A673 (cell line): Measurements from ENCODE around the gene CHADL. TPM values are rescaled to one million over a fixed set of nuclear protein-coding genes. Genes with fewer than 3 reads are reported as not detected.

Experiments used
- BruUV-seq: library from RNA; stranded (reverse); fragments of 400-500 nt; replicated peaks from 2 replicates; lab custom pipeline; 2021; lab: Mats Ljungman, UMichigan
- CTCF ChIA-PET: fragments of 300-600 bp; sonication (Branson Sonifier 250); formaldehyde crosslinking; loops from one replicate; lab custom pipeline; 2022; ENCODE audit warnings: antibody characterized with exemption; lab: Charles Lee
- POLR2A ChIA-PET: fragments of 300-600 bp; sonication (Branson Sonifier 250); formaldehyde crosslinking; loops from one replicate; lab custom pipeline; 2022; ENCODE audit warnings: antibody characterized with exemption; ENCODE audit not compliant: low non-redundant PET; lab: Charles Lee
- DNase-seq: peaks from one replicate; pipeline ENCODE4 v3.0.0-alpha.2; 2015; ENCODE audit warnings: low spot score
- H3K27ac ChIP-seq: fragments of 200-600 bp; sonication (generic); 2 replicates; pipeline ENCODE4 v1.5.1; 2016; ENCODE audit warnings: mixed run types, low read depth, mild to moderate bottlenecking, mixed read lengths, antibody characterized with exemption, low read length; ENCODE audit not compliant: poor library complexity, severe bottlenecking
- H3K27me3 ChIP-seq: fragments of 200-600 bp; sonication (generic); replicated peaks from 2 replicates; pipeline ENCODE4 v1.6.1; 2017; ENCODE audit warnings: mixed run types, low read depth, mild to moderate bottlenecking, mixed read lengths, antibody characterized with exemption, low read length; ENCODE audit not compliant: insufficient read depth, poor library complexity
- H3K36me3 ChIP-seq: fragments of 200-600 bp; sonication (generic); 2 replicates; pipeline ENCODE4 v1.6.1; 2016; ENCODE audit warnings: mixed run types, mild to moderate bottlenecking, mixed read lengths, antibody characterized with exemption, low read length; ENCODE audit not compliant: insufficient read depth, poor library complexity, severe bottlenecking
- H3K4me1 ChIP-seq: fragments of 200-600 bp; sonication (generic); 2 replicates; pipeline ENCODE4 v1.6.1; 2017; ENCODE audit warnings: mixed run types, mild to moderate bottlenecking, mixed read lengths, antibody characterized with exemption, low read length; ENCODE audit not compliant: insufficient read depth, poor library complexity, severe bottlenecking
- H3K4me3 ChIP-seq: fragments of 200-600 bp; sonication (generic); 2 replicates; pipeline ENCODE4 v1.5.1; 2016; ENCODE audit warnings: low read depth, mixed run types, mild to moderate bottlenecking, mixed read lengths, low read length; ENCODE audit not compliant: poor library complexity, severe bottlenecking
- H3K9me3 ChIP-seq: fragments of 200-600 bp; sonication (generic); 2 replicates; pipeline ENCODE4 v1.6.1; 2016; ENCODE audit warnings: mixed run types, low read depth, mild to moderate bottlenecking, mixed read lengths, antibody characterized with exemption, low read length; ENCODE audit not compliant: poor library complexity, severe bottlenecking
- EZH2 ChIP-seq: fragments of 200-600 bp; sonication (generic); IDR thresholded peaks from 2 replicates; pipeline ENCODE4 v1.6.1; 2017; ENCODE audit warnings: borderline replicate concordance, low read depth, mild to moderate bottlenecking, mixed read lengths, antibody characterized with exemption, low read length; ENCODE audit not compliant: poor library complexity, severe bottlenecking
- intact Hi-C: fragments of 100-400 bp; cut with micrococcal nuclease; formaldehyde crosslinking; loops from one replicate; pipeline ENCODE4 v1.10.0; 2022; ENCODE audit not compliant: unreplicated experiment
- total RNA-seq: library from RNA; stranded (reverse); gene quantifications from 2 replicates; pipeline ENCODE4 v1.2.3, GENCODE V29; 2021
- TF ChIP-seq, protein P1 (sequence below): fragments of 300-800, 200-600 bp; sonication (generic); conservative IDR thresholded peaks from 2 replicates; pipeline ENCODE4 v1.5.1; 2017; ENCODE audit warnings: low read depth, mild to moderate bottlenecking, antibody characterized with exemption, low read length, moderate library complexity, mixed read lengths

Gene CHADL
- total RNA-seq, 1 experiment from 2014 or later = not detected

DNA sequence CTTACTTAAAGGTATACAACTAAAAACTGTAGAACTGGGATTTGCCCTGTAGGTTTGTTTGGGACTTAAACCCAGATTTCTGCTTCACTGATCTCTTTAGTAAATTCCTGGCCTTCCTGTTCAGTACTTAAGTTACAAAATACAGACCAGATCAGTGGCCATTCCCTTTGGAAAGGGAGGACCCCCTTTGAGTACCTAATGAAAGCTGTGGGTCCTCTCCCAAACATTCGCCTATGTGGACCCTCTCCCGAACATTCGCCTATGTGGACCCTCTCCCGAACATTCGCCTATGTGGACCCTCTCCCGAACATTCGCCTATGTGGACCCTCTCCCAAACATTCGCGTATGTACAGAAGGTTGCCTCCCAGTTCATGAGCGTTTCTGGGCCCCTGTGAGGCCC, 25.3 kb downstream of the CHADL start:
- peak overlapping the region; percentile 99 for H3K27ac ChIP-seq
- no peak for DNase-seq
- H3K4me1 ChIP-seq = peaks cover 22% of the 10 kb centered on the region
- H3K9me3 ChIP-seq = peaks cover 12% of the 10 kb centered on the region
- CTCF ChIA-PET = interaction anchor here (0.5 kb wide), 1 partner anchor 263 kb away, joined by 6 read pairs; no protein-coding TSS in a partner anchor
- no peak for TF ChIP-seq EZH2
- TF ChIP-seq, protein P1, sequence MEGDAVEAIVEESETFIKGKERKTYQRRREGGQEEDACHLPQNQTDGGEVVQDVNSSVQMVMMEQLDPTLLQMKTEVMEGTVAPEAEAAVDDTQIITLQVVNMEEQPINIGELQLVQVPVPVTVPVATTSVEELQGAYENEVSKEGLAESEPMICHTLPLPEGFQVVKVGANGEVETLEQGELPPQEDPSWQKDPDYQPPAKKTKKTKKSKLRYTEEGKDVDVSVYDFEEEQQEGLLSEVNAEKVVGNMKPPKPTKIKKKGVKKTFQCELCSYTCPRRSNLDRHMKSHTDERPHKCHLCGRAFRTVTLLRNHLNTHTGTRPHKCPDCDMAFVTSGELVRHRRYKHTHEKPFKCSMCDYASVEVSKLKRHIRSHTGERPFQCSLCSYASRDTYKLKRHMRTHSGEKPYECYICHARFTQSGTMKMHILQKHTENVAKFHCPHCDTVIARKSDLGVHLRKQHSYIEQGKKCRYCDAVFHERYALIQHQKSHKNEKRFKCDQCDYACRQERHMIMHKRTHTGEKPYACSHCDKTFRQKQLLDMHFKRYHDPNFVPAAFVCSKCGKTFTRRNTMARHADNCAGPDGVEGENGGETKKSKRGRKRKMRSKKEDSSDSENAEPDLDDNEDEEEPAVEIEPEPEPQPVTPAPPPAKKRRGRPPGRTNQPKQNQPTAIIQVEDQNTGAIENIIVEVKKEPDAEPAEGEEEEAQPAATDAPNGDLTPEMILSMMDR = no peak
- POLR2A ChIA-PET = no interaction called here
- intact Hi-C loops = no loop called here
- H3K4me3 ChIP-seq = no peak overlapping the region
- no TSS peak for BruUV-seq
- H3K36me3 ChIP-seq = peaks cover 45% of the 10 kb centered on the region
- H3K27me3 ChIP-seq = no peaks in the 10 kb centered on the region

DNA sequence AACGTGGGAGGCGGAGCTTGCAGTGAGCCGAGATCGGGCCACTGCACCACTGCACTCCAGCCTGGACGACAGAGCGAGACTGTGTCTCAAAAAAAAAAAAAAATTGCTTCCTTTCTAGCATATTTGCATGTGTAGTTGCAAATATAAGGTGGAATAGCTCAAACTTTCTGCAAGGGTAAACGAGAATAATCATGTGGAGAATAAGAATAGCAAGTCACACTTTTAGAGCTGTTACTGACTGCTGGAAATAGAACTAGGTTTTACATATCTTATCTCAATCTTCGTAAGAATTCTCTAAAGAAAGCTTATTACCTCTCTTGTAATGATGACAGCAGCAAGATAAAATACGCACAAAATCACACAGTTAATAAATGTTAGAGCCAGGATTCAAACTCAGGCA, 34.0 kb downstream of the CHADL start:
- peaks cover 6% of the 10 kb centered on the region for H3K4me1 ChIP-seq
- no peaks in the 10 kb centered on the region for H3K9me3 ChIP-seq
- no peak for DNase-seq
- H3K4me3 ChIP-seq = no peak overlapping the region
- H3K27me3 ChIP-seq = no peaks in the 10 kb centered on the region
- H3K36me3 ChIP-seq = peaks cover 11% of the 10 kb centered on the region
- TF ChIP-seq EZH2 = no peak
- TF ChIP-seq, protein P1 = no peak
- no peak overlapping the region for H3K27ac ChIP-seq
- CTCF ChIA-PET = no interaction called here
- intact Hi-C loops = no loop called here
- TSS peak; percentile 28 for BruUV-seq
- POLR2A ChIA-PET = no interaction called here

DNA sequence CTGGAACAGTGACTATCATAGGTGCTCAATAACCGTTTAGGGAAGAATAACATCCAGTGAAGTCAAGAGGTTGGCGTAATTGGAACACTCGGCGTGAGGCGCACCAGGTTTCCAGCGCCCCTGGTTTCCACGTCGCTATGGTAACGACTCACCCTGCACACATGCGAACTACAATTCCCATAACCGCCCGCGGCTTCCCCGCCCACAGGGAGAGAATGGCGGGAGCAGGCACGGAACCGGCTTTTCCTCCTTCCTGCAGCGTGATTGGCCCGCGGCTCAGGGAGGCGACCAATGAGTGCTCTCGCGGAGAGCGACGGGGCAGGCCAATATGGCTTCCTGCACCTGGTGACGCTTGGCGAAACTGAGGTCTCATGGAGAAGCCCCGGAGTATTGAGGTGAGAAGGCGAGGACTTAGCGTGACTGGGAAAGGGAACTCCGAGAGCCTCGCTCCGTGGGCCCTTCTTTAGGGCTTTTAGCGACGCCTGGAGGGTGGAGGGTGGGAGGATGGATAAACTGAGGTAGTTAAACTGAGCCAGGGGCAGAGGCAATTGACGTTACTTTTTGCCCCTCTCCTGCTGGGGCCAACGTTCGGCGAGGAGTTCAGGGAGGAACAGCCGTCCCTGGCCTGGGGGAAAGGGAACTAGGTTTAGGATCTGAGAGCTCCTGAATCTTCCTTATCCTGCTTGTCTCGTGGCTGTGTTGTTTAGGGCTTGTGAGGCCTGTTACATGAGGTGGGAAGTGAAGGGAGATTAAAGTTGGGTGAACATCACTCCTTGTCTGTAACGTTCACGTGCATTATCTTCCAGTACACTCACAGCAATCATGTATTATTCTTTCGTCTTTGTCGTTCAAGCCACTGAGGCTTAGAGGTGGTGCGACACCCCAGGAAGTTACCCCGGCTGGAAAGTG, 35.5 kb downstream of the CHADL start, which contains the start of gene L3MBTL2:
TSS of gene L3MBTL2 (plus strand) at position 321 of the 909 bp plus-strand sequence. CDS start at position 372, 51 bp downstream.
- TF ChIP-seq, protein P1 = no peak
- TF ChIP-seq EZH2 = no peak
- ChIA-PET POLR2A (no interaction called here), CTCF (no interaction called here)
- BruUV-seq = TSS peak; percentile 89
- Histone ChIP-seq H3K27me3 (no peaks in the 10 kb centered on the region), H3K4me3 (peak within 1 kb of the TSS; percentile 74), H3K4me1 (peaks cover 6% of the 10 kb centered on the region), H3K36me3 (peaks cover 5% of the 10 kb centered on the region), H3K9me3 (no peaks in the 10 kb centered on the region), H3K27ac (peak within 1 kb of the TSS; percentile 77)
- peak; percentile 99 for DNase-seq
- intact Hi-C loops = no loop called here
